Neural cell (in vitro differentiated cells): Measurements from ENCODE around the gene BPIFB4.

ENCODE experiments used
- CTCF ChIP-seq: fragments of 450-650 bp; IDR thresholded peaks from 2 replicates; pipeline ENCODE4 v1.5.1; 2014; ENCODE audit warnings: antibody characterized with exemption, mild to moderate bottlenecking, moderate library complexity; ENCODE audit not compliant: poor library complexity, severe bottlenecking
- EZH2 ChIP-seq: fragments of 200-600, 300-800 bp; shearing (Covaris generic), sonication (generic); IDR thresholded peaks from 2 replicates; pipeline ENCODE4 v1.6.1; 2014; ENCODE audit warnings: antibody characterized with exemption, low read length, borderline replicate concordance, mild to moderate bottlenecking; ENCODE audit not compliant: insufficient read depth, poor library complexity, severe bottlenecking
- POLR2AphosphoS5 ChIP-seq: IDR thresholded peaks from 2 replicates; pipeline ENCODE4 v1.6.1; 2012
- RAD21 ChIP-seq: fragments of 450-650 bp; conservative IDR thresholded peaks from 2 replicates; pipeline ENCODE4 v1.6.1; 2014; ENCODE audit warnings: antibody characterized with exemption, mild to moderate bottlenecking, moderate library complexity

GRCh38 chr20:33130568-33131061 lies 51.2 kb downstream of the BPIFB4 start:
- TF ChIP-seq EZH2 (no peak), CTCF (no peak), RAD21 (no peak), POLR2AphosphoS5 (no peak)
